Kidney (tissue), 22 donors: ENCODE results near the gene ZNF91. TPM values are rescaled to one million over a fixed set of nuclear protein-coding genes. Genes with fewer than 3 reads are reported as not detected.

ENCODE experiments used
- DNase-seq, 5 donors: peaks; one replicate each; pipeline ENCODE4 v3.0.0-alpha.2; 2013 to 2020
- FAIRE-seq: peaks from 2 replicates; lab custom pipeline; 2012; peaks lifted over from hg19 to GRCh38; lab: Jason Lieb, UNC
- H3K27ac ChIP-seq, 2 donors: one replicate each; pipeline ENCODE4 v1.7.0; 2013; ENCODE audit warnings: low read depth in 2 of 2, low read length in 2 of 2, inconsistent platforms in 1 of 2
- H3K27me3 ChIP-seq: one replicate; pipeline ENCODE4 v1.7.1; 2013; ENCODE audit warnings: low read length, inconsistent platforms; ENCODE audit not compliant: control insufficient read depth, insufficient read depth
- H3K36me3 ChIP-seq, 3 donors: one replicate each; pipeline versions ENCODE4 v1.7.0 to v1.7.1; 2013; ENCODE audit warnings: low read length in 3 of 3, control low read depth in 1 of 3, inconsistent platforms in 1 of 3; ENCODE audit not compliant: insufficient read depth in 3 of 3, control insufficient read depth in 2 of 3
- H3K4me1 ChIP-seq, 3 donors: one replicate each; pipeline versions ENCODE4 v1.7.0 to v1.7.1; 2013; ENCODE audit warnings: low read length in 3 of 3, inconsistent platforms in 1 of 3, low read depth in 1 of 3; ENCODE audit not compliant: control insufficient read depth in 2 of 3, insufficient read depth in 2 of 3
- H3K4me3 ChIP-seq, 3 donors: one replicate each; pipeline versions ENCODE4 v1.7.0 to v1.8.1; 2013; ENCODE audit warnings: low read length in 3 of 3, control low read depth in 1 of 3, inconsistent platforms in 1 of 3
- H3K9ac ChIP-seq, 3 donors: one replicate each; pipeline versions ENCODE4 v1.7.0 to v1.7.1; 2013; ENCODE audit warnings: low read length in 3 of 3, control low read depth in 1 of 3, inconsistent platforms in 1 of 3
- H3K9me3 ChIP-seq, 3 donors: one replicate each; pipeline versions ENCODE4 v1.7.0 to v1.7.1; 2013; ENCODE audit warnings: low read length in 3 of 3, control low read depth in 1 of 3, inconsistent platforms in 1 of 3; ENCODE audit not compliant: control insufficient read depth in 2 of 3, insufficient read depth in 1 of 3
- CTCF ChIP-seq: IDR thresholded peaks from 3 replicates; pipeline ENCODE4 v1.5.1; 2012; ENCODE audit warnings: mild to moderate bottlenecking, moderate library complexity, borderline replicate concordance; ENCODE audit not compliant: insufficient read depth; ENCODE audit errors: extremely low read depth
- intact Hi-C: fragments of 100-400 bp; cut with DNase I; formaldehyde crosslinking; loops from one replicate; pipeline ENCODE4 v1.11.1; 2022
- long read RNA-seq, 10 donors: library from polyadenylated mRNA in 1 of 10; unstranded in 1 of 10; transcript quantifications; one replicate each; pipeline ENCODE4 v2.0.0 and lab custom pipeline, GENCODE V29; 2021 to 2026
- polyA plus RNA-seq: library from polyadenylated mRNA; stranded (reverse); fragments of 350-450 nt; fragmentation: Illumina TruSeq; extraction: RNeasy Lipid Tissue Mini Kit (QIAGEN cat#74804); gene quantifications from one replicate; pipeline ENCODE4 v1.2.3, GENCODE V29; 2014; ENCODE audit warnings: low read depth, low replicate concordance; ENCODE audit not compliant: insufficient read depth
- total RNA-seq: library from RNA; stranded (reverse); fragmentation: NEBNext Ultra II Directional; extraction: Animal tissue kit (Norgen Biotek cat#: 25700); gene quantifications from one replicate; pipeline ENCODE4 v1.2.1, GENCODE V29; 2021
- donor health status: control.
- donor health status: control.
- donor health status: control.
- donor health status: control.
- donor health status: control.
- donor health status: DM: yes; HTN: yes; CAD: no.
- donor health status: Normal renal cell carcinoma (clear cell type).

The ZNF91 gene
- total RNA-seq (68.5 TPM), polyA plus RNA-seq (16.3 TPM)
- long read RNA-seq, donor 1, full-length matches to known transcripts = 25 of 25 reads
- long read RNA-seq, donor 1, partial matches to known transcripts = 0 of 25 reads
- long read RNA-seq, donor 1, other reads (novel, unspliced or antisense) = 0 of 25 reads
- long read RNA-seq, donor 2, full-length matches to known transcripts = 25 of 30 reads
- long read RNA-seq, donor 2, partial matches to known transcripts = 5 of 30 reads
- long read RNA-seq, donor 2, other reads (novel, unspliced or antisense) = 0 of 30 reads
- long read RNA-seq, donor 3, full-length matches to known transcripts = 32 of 32 reads
- long read RNA-seq, donor 3, partial matches to known transcripts = 0 of 32 reads
- long read RNA-seq, donor 3, other reads (novel, unspliced or antisense) = 0 of 32 reads
- long read RNA-seq, donor 4, full-length matches to known transcripts = 17 of 17 reads
- long read RNA-seq, donor 4, partial matches to known transcripts = 0 of 17 reads
- long read RNA-seq, donor 4, other reads (novel, unspliced or antisense) = 0 of 17 reads
- long read RNA-seq, donor 5, partial matches to known transcripts = 0 of 2 reads
- long read RNA-seq, donor 5, other reads (novel, unspliced or antisense) = 0 of 2 reads
- long read RNA-seq, donor 6, full-length matches to known transcripts = 15 of 15 reads
- long read RNA-seq, donor 6, partial matches to known transcripts = 0 of 15 reads
- long read RNA-seq, donor 6, other reads (novel, unspliced or antisense) = 0 of 15 reads
- long read RNA-seq, donor 7, full-length matches to known transcripts = 5 of 14 reads
- long read RNA-seq, donor 7, partial matches to known transcripts = 0 of 14 reads
- long read RNA-seq, donor 7, other reads (novel, unspliced or antisense) = 9 of 14 reads
- long read RNA-seq, donor 8, full-length matches to known transcripts = 21 of 21 reads
- long read RNA-seq, donor 8, partial matches to known transcripts = 0 of 21 reads
- long read RNA-seq, donor 8, other reads (novel, unspliced or antisense) = 0 of 21 reads
- long read RNA-seq, donor 9, full-length matches to known transcripts = 10 of 10 reads
- long read RNA-seq, donor 9, partial matches to known transcripts = 0 of 10 reads
- long read RNA-seq, donor 9, other reads (novel, unspliced or antisense) = 0 of 10 reads
- long read RNA-seq, donor 10, full-length matches to known transcripts = 34 of 34 reads
- long read RNA-seq, donor 10, partial matches to known transcripts = 0 of 34 reads
- long read RNA-seq, donor 10, other reads (novel, unspliced or antisense) = 0 of 34 reads

GRCh38 chr19:23395041-23395721, at the start of gene ZNF91:
Gene ZNF91 (minus strand): TSS chr19:23395471. CDS start chr19:23395354, 117 bp downstream.
- H3K36me3 ChIP-seq = no peaks in the 10 kb centered on the region
- intact Hi-C loops = no loop called here
- TF ChIP-seq CTCF = no peak
- DNase-seq (peak; percentile 97 to 99 (median 98)), FAIRE-seq (peak; percentile 99)
- peak within 1 kb of the TSS; percentile 97 to 98 for H3K27ac ChIP-seq
- H3K4me3 ChIP-seq = peak within 1 kb of the TSS; percentile 97 to 99 (median 97)
- peak within 1 kb of the TSS; percentile 88 to 98 (median 97) for H3K9ac ChIP-seq
- peaks cover 0 to 16% (median 8%) of the 10 kb centered on the region in 3 donors for H3K4me1 ChIP-seq
- no peaks in the 10 kb centered on the region for H3K27me3 ChIP-seq
- no peaks in the 10 kb centered on the region for H3K9me3 ChIP-seq

- intact Hi-C loops = no loop called here
- Histone ChIP-seq H3K4me1 (no peaks in the 10 kb centered on the region), H3K27me3 (no peaks in the 10 kb centered on the region), H3K9ac (no peak overlapping the region), H3K9me3 (peaks cover 0 to 2% (median 0%) of the 10 kb centered on the region in 3 donors), H3K27ac (no peak overlapping the region), H3K36me3 (no peaks in the 10 kb centered on the region), H3K4me3 (no peak overlapping the region)
- no peak for DNase-seq
- FAIRE-seq = no peak
- TF ChIP-seq CTCF = peak; percentile 15
These were observed 45.5 kb upstream of the ZNF91 start for GRCh38 chr19:23440791-23441190.

- intact Hi-C loops = no loop called here
- Histone ChIP-seq H3K4me1 (no peaks in the 10 kb centered on the region), H3K9me3 (peaks cover 0 to 2% (median 0%) of the 10 kb centered on the region in 3 donors), H3K27ac (no peak overlapping the region), H3K36me3 (no peaks in the 10 kb centered on the region), H3K27me3 (no peaks in the 10 kb centered on the region), H3K4me3 (no peak overlapping the region), H3K9ac (no peak overlapping the region)
- no peak for TF ChIP-seq CTCF
- no peak for FAIRE-seq
- DNase-seq = no peak
These were observed 44.9 kb upstream of the ZNF91 start for GRCh38 chr19:23440207-23440606.
